Stimulated activated effector memory CD8-positive, alpha-beta T cell treated with anti-CD3 and anti-CD28 coated beads, Interleukin-12 subunit alpha, Interleukin-12 subunit beta, amount 100 ng/mL, for 72 hours (primary cell): ENCODE measurements around the gene NME3.

ENCODE experiments used
- ATAC-seq: fragments of 150-1000 bp; cut with Tn5 transposase; 2 replicates; pipeline ENCODE4 v1.10.0; 2021
- DNase-seq, 2 donors: peaks; one replicate each; pipeline ENCODE4 v3.0.0; 2021 to 2022; ENCODE audit warnings: low spot score in 2 of 2
- H3K27ac Mint-ChIP-seq: one replicate; pipeline ENCODE4 v1.8.0; 2022; ENCODE audit warnings: mild to moderate bottlenecking, mixed read lengths
- H3K36me3 Mint-ChIP-seq: one replicate; pipeline ENCODE4 v1.8.0; 2022; ENCODE audit warnings: mild to moderate bottlenecking, mixed read lengths
- H3K4me1 Mint-ChIP-seq: one replicate; pipeline ENCODE4 v1.8.0; 2022; ENCODE audit warnings: mixed read lengths
- H3K4me3 Mint-ChIP-seq: one replicate; pipeline ENCODE4 v1.8.0; 2022; ENCODE audit warnings: mild to moderate bottlenecking, mixed read lengths
- H3K9me3 Mint-ChIP-seq: one replicate; pipeline ENCODE4 v1.8.0; 2022; ENCODE audit warnings: mixed read lengths

NME3 gene

GRCh38 chr16:1769402-1770300 lies 1.7 kb downstream of the NME3 start:
- Mint-ChIP-seq H3K36me3 (peaks cover 52% of the 10 kb centered on the region), H3K4me1 (peaks cover 15% of the 10 kb centered on the region), H3K4me3 (peak overlapping the region; percentile 96), H3K27ac (peak overlapping the region; percentile 76), H3K9me3 (no peaks in the 10 kb centered on the region)
- DNase-seq = no peak
- no peak for ATAC-seq

GRCh38 chr16:1768767-1769401 lies 2.5 kb downstream of the NME3 start:
- Mint-ChIP-seq H3K4me1 (peaks cover 15% of the 10 kb centered on the region), H3K27ac (peak overlapping the region; percentile 76), H3K36me3 (peaks cover 52% of the 10 kb centered on the region), H3K4me3 (no peak overlapping the region), H3K9me3 (no peaks in the 10 kb centered on the region)
- ATAC-seq = no peak
- DNase-seq = no peak

- Mint-ChIP-seq H3K36me3 (peaks cover 51% of the 10 kb centered on the region), H3K27ac (no peak overlapping the region), H3K9me3 (no peaks in the 10 kb centered on the region), H3K4me3 (no peak overlapping the region), H3K4me1 (peaks cover 15% of the 10 kb centered on the region)
- DNase-seq (no peak), ATAC-seq (no peak)
Measured at GRCh38 chr16:1768061-1768766, 3.1 kb downstream of the NME3 start.

- ATAC-seq = no peak
- H3K4me1 Mint-ChIP-seq = peaks cover 14% of the 10 kb centered on the region
- H3K9me3 Mint-ChIP-seq = no peaks in the 10 kb centered on the region
- H3K4me3 Mint-ChIP-seq = no peak overlapping the region
- DNase-seq = no peak
- peak overlapping the region; percentile 32 for H3K27ac Mint-ChIP-seq
- H3K36me3 Mint-ChIP-seq = peaks cover 43% of the 10 kb centered on the region
Measured at GRCh38 chr16:1767116-1767994, 4.0 kb downstream of the NME3 start.

- Mint-ChIP-seq H3K4me3 (no peak overlapping the region), H3K27ac (peak overlapping the region; percentile 32), H3K36me3 (peaks cover 39% of the 10 kb centered on the region)
Measured at GRCh38 chr16:1766701-1767100, 4.6 kb downstream of the NME3 start.

GRCh38 chr16:1766231-1766630 lies 5.1 kb downstream of the NME3 start:
- Mint-ChIP-seq H3K36me3 (peaks cover 42% of the 10 kb centered on the region), H3K27ac (no peak overlapping the region), H3K4me3 (no peak overlapping the region), H3K9me3 (no peaks in the 10 kb centered on the region), H3K4me1 (peaks cover 7% of the 10 kb centered on the region)
- ATAC-seq (no peak), DNase-seq (no peak)

More at GRCh38 chr16:1766701-1767100, 4.6 kb downstream of the NME3 start:
- Mint-ChIP-seq H3K4me1 (peaks cover 8% of the 10 kb centered on the region), H3K9me3 (no peaks in the 10 kb centered on the region)
- no peak for DNase-seq
- no peak for ATAC-seq

GRCh38 chr16:1765826-1766225 lies 5.5 kb downstream of the NME3 start:
- H3K4me1 Mint-ChIP-seq = peaks cover 7% of the 10 kb centered on the region
- H3K27ac Mint-ChIP-seq = no peak overlapping the region
- H3K9me3 Mint-ChIP-seq = no peaks in the 10 kb centered on the region
- H3K4me3 Mint-ChIP-seq = no peak overlapping the region
- ATAC-seq = no peak
- H3K36me3 Mint-ChIP-seq = peaks cover 46% of the 10 kb centered on the region
- no peak for DNase-seq

GRCh38 chr16:1764971-1765370 lies 6.4 kb downstream of the NME3 start:
- Mint-ChIP-seq H3K36me3 (peaks cover 43% of the 10 kb centered on the region), H3K4me1 (peaks cover under 1% of the 10 kb centered on the region), H3K9me3 (no peaks in the 10 kb centered on the region), H3K27ac (no peak overlapping the region), H3K4me3 (no peak overlapping the region)
- DNase-seq = no peak
- ATAC-seq = no peak

- Mint-ChIP-seq H3K4me1 (no peaks in the 10 kb centered on the region), H3K36me3 (peaks cover 31% of the 10 kb centered on the region), H3K27ac (no peak overlapping the region), H3K4me3 (no peak overlapping the region), H3K9me3 (no peaks in the 10 kb centered on the region)
- ATAC-seq (no peak), DNase-seq (no peak)
Measured at GRCh38 chr16:1763521-1764511, 7.5 kb downstream of the NME3 start.

- DNase-seq (no peak), ATAC-seq (no peak)
- H3K9me3 Mint-ChIP-seq = no peaks in the 10 kb centered on the region
- no peak overlapping the region for H3K4me3 Mint-ChIP-seq
- H3K36me3 Mint-ChIP-seq = peaks cover 23% of the 10 kb centered on the region
- no peak overlapping the region for H3K27ac Mint-ChIP-seq
- H3K4me1 Mint-ChIP-seq = no peaks in the 10 kb centered on the region
Measured at GRCh38 chr16:1762879-1763520, 8.3 kb downstream of the NME3 start.

- Mint-ChIP-seq H3K9me3 (no peaks in the 10 kb centered on the region), H3K4me3 (no peak overlapping the region), H3K36me3 (peaks cover 17% of the 10 kb centered on the region), H3K27ac (no peak overlapping the region), H3K4me1 (no peaks in the 10 kb centered on the region)
- ATAC-seq = no peak
- DNase-seq = no peak
Measured at GRCh38 chr16:1762196-1762878, 9.0 kb downstream of the NME3 start.

- Mint-ChIP-seq H3K4me1 (peaks cover 3% of the 10 kb centered on the region), H3K27ac (no peak overlapping the region), H3K9me3 (no peaks in the 10 kb centered on the region), H3K4me3 (no peak overlapping the region), H3K36me3 (peaks cover 17% of the 10 kb centered on the region)
- ATAC-seq = no peak
- no peak for DNase-seq
Measured at GRCh38 chr16:1761751-1762150, 9.6 kb downstream of the NME3 start.

- H3K27ac Mint-ChIP-seq = no peak overlapping the region
- no peak for DNase-seq
- H3K4me3 Mint-ChIP-seq = no peak overlapping the region
- peaks cover 18% of the 10 kb centered on the region for H3K36me3 Mint-ChIP-seq
- ATAC-seq = no peak
- peaks cover 9% of the 10 kb centered on the region for H3K4me1 Mint-ChIP-seq
- no peaks in the 10 kb centered on the region for H3K9me3 Mint-ChIP-seq
Measured at GRCh38 chr16:1760911-1761310, 10.4 kb downstream of the NME3 start.
